HL-60 (cell line): ENCODE measurements around the gene MFSD1.
A peak's percentile ranks its signal among the peaks of the same experiment; 100 is the strongest.

Experiments used
- DNase-seq, 2 experiments: peaks; one replicate each; pipeline ENCODE4 v3.0.0-alpha.2; 2010 to 2020; ENCODE audit warnings: low read depth in 1 of 2, low spot score in 1 of 2
- H3K27ac ChIP-seq: fragments of 250-450 bp; sonication (Bioruptor Pico); replicated peaks from 2 replicates; pipeline ENCODE4 v1.5.1; 2020; ENCODE audit warnings: mild to moderate bottlenecking, moderate library complexity
- H3K27me3 ChIP-seq: fragments of 250-450 bp; sonication (Bioruptor Pico); 2 replicates; pipeline ENCODE4 v1.5.1; 2021; ENCODE audit warnings: mild to moderate bottlenecking, moderate library complexity; ENCODE audit not compliant: insufficient read depth, poor library complexity, severe bottlenecking
- H3K4me3 ChIP-seq: replicated peaks from 2 replicates; pipeline ENCODE4 v1.5.1; 2011; ENCODE audit warnings: mild to moderate bottlenecking, control low read depth, low read length; ENCODE audit not compliant: insufficient read depth
- CTCF ChIP-seq: IDR thresholded peaks from one replicate; pipeline ENCODE4 v1.5.1; 2011; ENCODE audit warnings: low read length, control low read depth, inconsistent platforms; ENCODE audit not compliant: insufficient read depth
- GABPA ChIP-seq: IDR thresholded peaks from 2 replicates; pipeline ENCODE4 v1.6.1; 2012; ENCODE audit warnings: low read depth
- POLR2AphosphoS5 ChIP-seq: IDR thresholded peaks from 2 replicates; pipeline ENCODE4 v1.6.1; 2012; ENCODE audit warnings: low read depth
- REST ChIP-seq: IDR thresholded peaks from 2 replicates; pipeline ENCODE4 v1.6.1; 2012; ENCODE audit warnings: low read depth; ENCODE audit not compliant: insufficient replicate concordance
- SPI1 ChIP-seq: IDR thresholded peaks from 2 replicates; pipeline ENCODE4 v1.6.1; 2012; ENCODE audit warnings: low read depth, mild to moderate bottlenecking, borderline replicate concordance
- long read RNA-seq: library from polyadenylated mRNA; unstranded; transcript quantifications from one replicate; pipeline ENCODE4 v2.0.0, GENCODE V29; 2020

The MFSD1 gene, protein sequence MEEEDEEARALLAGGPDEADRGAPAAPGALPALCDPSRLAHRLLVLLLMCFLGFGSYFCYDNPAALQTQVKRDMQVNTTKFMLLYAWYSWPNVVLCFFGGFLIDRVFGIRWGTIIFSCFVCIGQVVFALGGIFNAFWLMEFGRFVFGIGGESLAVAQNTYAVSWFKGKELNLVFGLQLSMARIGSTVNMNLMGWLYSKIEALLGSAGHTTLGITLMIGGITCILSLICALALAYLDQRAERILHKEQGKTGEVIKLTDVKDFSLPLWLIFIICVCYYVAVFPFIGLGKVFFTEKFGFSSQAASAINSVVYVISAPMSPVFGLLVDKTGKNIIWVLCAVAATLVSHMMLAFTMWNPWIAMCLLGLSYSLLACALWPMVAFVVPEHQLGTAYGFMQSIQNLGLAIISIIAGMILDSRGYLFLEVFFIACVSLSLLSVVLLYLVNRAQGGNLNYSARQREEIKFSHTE
- long read RNA-seq, transcript MFSD1-202 (15 exons, 2,244 nt), result minor isoform, 7 of 687 reads
- long read RNA-seq, transcript MFSD1-203 (16 exons, 2,423 nt), result major isoform, 528 of 687 reads
- long read RNA-seq, transcript MFSD1-215 (15 exons, 2,121 nt), result minor isoform, 27 of 687 reads
- long read RNA-seq, partial matches to known transcripts, result 28 of 687 reads
- long read RNA-seq, other reads (novel, unspliced or antisense), result 96 of 687 reads

DNA sequence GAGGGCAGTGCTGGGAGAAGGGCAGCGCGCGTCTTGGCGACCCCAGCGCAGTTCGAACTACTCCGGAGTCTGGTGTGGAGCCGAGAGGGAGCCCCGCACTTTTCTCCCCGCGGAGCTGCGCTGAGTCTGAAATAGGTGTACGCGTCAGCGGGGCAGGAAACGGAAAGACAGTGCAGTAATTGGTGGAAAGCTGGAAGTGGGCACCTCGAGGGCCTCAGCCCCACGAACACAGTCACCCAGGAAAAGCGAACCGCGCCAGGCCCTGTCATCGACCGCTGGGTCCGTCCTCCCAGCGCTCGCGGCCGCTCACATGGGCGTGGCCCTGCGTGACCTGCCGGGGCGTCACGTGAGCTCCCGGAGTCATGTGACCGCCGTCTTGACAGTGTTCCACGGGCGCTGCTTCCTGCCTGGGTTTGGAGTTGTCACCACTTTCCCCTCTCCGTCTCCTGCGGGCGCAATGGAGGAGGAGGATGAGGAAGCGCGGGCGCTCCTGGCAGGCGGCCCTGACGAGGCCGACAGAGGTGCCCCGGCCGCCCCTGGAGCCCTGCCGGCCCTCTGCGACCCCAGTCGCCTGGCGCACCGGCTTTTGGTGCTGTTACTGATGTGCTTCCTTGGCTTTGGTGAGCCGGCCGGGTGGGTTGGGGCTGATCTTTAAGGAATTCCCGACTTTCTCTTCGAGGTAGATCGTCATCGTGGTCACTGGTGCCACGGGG lies at the start of gene MFSD1:
TSS of gene MFSD1 (plus strand) at position 359 of the 713 bp plus-strand sequence. CDS start at position 458, 99 bp downstream.
- no peak for TF ChIP-seq GABPA
- TF ChIP-seq POLR2AphosphoS5, result peak; percentile 74
- Histone ChIP-seq H3K27me3 (no peaks in the 10 kb centered on the region), H3K27ac (peak within 1 kb of the TSS; percentile 97), H3K4me3 (peak within 1 kb of the TSS; percentile 91)
- DNase-seq, result peak; percentile 86 to 96

- Histone ChIP-seq H3K27ac (no peak overlapping the region), H3K27me3 (no peaks in the 10 kb centered on the region), H3K4me3 (no peak overlapping the region)
- no peak for TF ChIP-seq REST
- DNase-seq, result no peak
Measured at GRCh38 chr3:158753854-158754253, 48.0 kb upstream of the MFSD1 start.

GRCh38 chr3:158755421-158755820 lies 46.4 kb upstream of the MFSD1 start:
- TF ChIP-seq POLR2AphosphoS5, result no peak
- no peak for TF ChIP-seq GABPA
- no peak for TF ChIP-seq CTCF
- TF ChIP-seq SPI1, result no peak
- no peak for TF ChIP-seq REST
- H3K4me3 ChIP-seq, result no peak overlapping the region
- DNase-seq, result no peak
- H3K27me3 ChIP-seq, result no peaks in the 10 kb centered on the region
- H3K27ac ChIP-seq, result no peak overlapping the region

- TF ChIP-seq SPI1 (no peak), REST (no peak), CTCF (no peak), GABPA (no peak), POLR2AphosphoS5 (no peak)
- no peak for DNase-seq
- Histone ChIP-seq H3K27ac (no peak overlapping the region), H3K4me3 (no peak overlapping the region), H3K27me3 (no peaks in the 10 kb centered on the region)
Measured at GRCh38 chr3:158761350-158761749, 40.5 kb upstream of the MFSD1 start.
